ENCODE results near the gene GSTO2.

- TF ChIP-seq CTCF (conservative IDR thresholded peaks at IDR 0.05 in 1 of 2, IDR thresholded peaks at IDR 0.05 in 1 of 2; ENCODE audit: low read depth in 1 of 2, low read length in 2 of 2) (no peak), EZH2 (IDR thresholded peaks at IDR 0.05; ENCODE audit: low read length, missing control alignments) (no peak)
Observed at GRCh38 chr10:104321725-104322415, 52.9 kb downstream of the GSTO2 start.

All from fibroblast of lung (primary cell).